B cell (primary cell): ENCODE results near the gene PEX10. TPM values are rescaled to one million over a fixed set of nuclear protein-coding genes. Genes with fewer than 3 reads are reported as not detected.

Source experiments
- ATAC-seq: fragments of 200-7000 bp; cut with Tn5 transposase; one replicate; pipeline ENCODE4 v1.10.0; 2021; ENCODE audit warnings: low read depth, mild to moderate bottlenecking, moderate number of reproducible peaks, moderate library complexity
- CTCF ChIA-PET: fragments of 350-600 bp; sonication (Branson Sonifier 250); formaldehyde crosslinking; loops from one replicate; lab custom pipeline; 2021; ENCODE audit warnings: antibody characterized with exemption, inconsistent platforms; lab: Charles Lee
- POLR2A ChIA-PET: fragments of 350-600 bp; sonication (Branson Sonifier 250); formaldehyde crosslinking; loops from one replicate; lab custom pipeline; 2021; ENCODE audit warnings: antibody characterized with exemption; lab: Charles Lee
- DNase-seq: peaks from one replicate; pipeline ENCODE4 v3.0.0; 2013
- H2AFZ ChIP-seq: 2 replicates; pipeline ENCODE4 v1.6.1; 2012; ENCODE audit warnings: mild to moderate bottlenecking, low read depth, low read length; ENCODE audit not compliant: insufficient read depth, poor library complexity, severe bottlenecking
- H3K27ac ChIP-seq, 2 donors: 1 replicate in 1 of 2; 2 replicates in 1 of 2; pipeline ENCODE4 v1.5.1; 2012 to 2013; ENCODE audit warnings: low read length in 2 of 2, mild to moderate bottlenecking in 2 of 2, moderate library complexity in 1 of 2
- H3K27me3 ChIP-seq, 4 experiments: fragments of 200-600 bp in 1 of 4; sonication (generic) in 1 of 4; replicated peaks in 1 of 4; 1 replicate in 2 of 4; 2 replicates in 2 of 4; pipeline versions ENCODE4 v1.6.1 to v1.7.0; 2013 to 2016; ENCODE audit warnings: low read length in 3 of 4, mild to moderate bottlenecking in 2 of 4, mixed read lengths in 1 of 4, moderate library complexity in 1 of 4; ENCODE audit not compliant: insufficient read depth in 4 of 4, control insufficient read depth in 3 of 4; ENCODE audit errors: control extremely low read depth in 1 of 4
- H3K36me3 ChIP-seq, 2 experiments: replicated peaks in 1 of 2; 1 replicate in 1 of 2; 2 replicates in 1 of 2; pipeline versions ENCODE4 v1.6.1 to v1.7.1; 2013; ENCODE audit warnings: low read length in 1 of 2; ENCODE audit not compliant: insufficient read depth in 2 of 2, control insufficient read depth in 1 of 2; ENCODE audit errors: control extremely low read depth in 1 of 2, extremely low read depth in 1 of 2
- H3K4me1 ChIP-seq, 2 donors: fragments of 200-600 bp in 1 of 2; sonication (generic) in 1 of 2; 1 replicate in 1 of 2; 2 replicates in 1 of 2; pipeline versions ENCODE4 v1.5.1 to v1.6.1; 2013 to 2017; ENCODE audit warnings: low read length in 2 of 2; ENCODE audit not compliant: control insufficient read depth in 2 of 2, insufficient read depth in 2 of 2
- H3K4me2 ChIP-seq: replicated peaks from 2 replicates; pipeline ENCODE3; 2012; ENCODE audit warnings: mild to moderate bottlenecking, low read depth, low read length; ENCODE audit not compliant: poor library complexity, severe bottlenecking
- H3K4me3 ChIP-seq, 5 experiments: fragments of 200-600 bp in 1 of 5; sonication (generic) in 1 of 5; 1 replicate in 3 of 5; 2 replicates in 2 of 5; pipeline versions ENCODE4 v1.5.1 to v1.7.0; 2011 to 2016; ENCODE audit warnings: low read length in 4 of 5, mild to moderate bottlenecking in 4 of 5, low read depth in 2 of 5, control low read depth in 1 of 5, moderate library complexity in 1 of 5; ENCODE audit not compliant: insufficient read depth in 1 of 5; ENCODE audit errors: control extremely low read depth in 1 of 5, extremely low read depth in 1 of 5
- H3K79me2 ChIP-seq: fragments of 200-600 bp; sonication (generic); one replicate; pipeline ENCODE4 v1.6.0; 2016; ENCODE audit warnings: low read length; ENCODE audit not compliant: control insufficient read depth, insufficient read depth
- H3K9ac ChIP-seq: fragments of 200-600 bp; sonication (generic); 2 replicates; pipeline ENCODE4 v1.6.1; 2017; ENCODE audit warnings: mild to moderate bottlenecking, low read length, moderate library complexity
- H3K9me3 ChIP-seq, 3 donors: one replicate each; pipeline versions ENCODE4 v1.6.1 to v1.7.1; 2013; ENCODE audit warnings: low read length in 2 of 3; ENCODE audit not compliant: control insufficient read depth in 2 of 3, insufficient read depth in 1 of 3; ENCODE audit errors: control extremely low read depth in 1 of 3
- H4K20me1 ChIP-seq: 2 replicates; pipeline ENCODE4 v1.6.0; 2012; ENCODE audit warnings: mild to moderate bottlenecking, low read length; ENCODE audit not compliant: insufficient read depth, control insufficient read depth, poor library complexity, severe bottlenecking
- H3K27ac Mint-ChIP-seq: one replicate; pipeline ENCODE4 v1.8.0; 2021; ENCODE audit warnings: mixed read lengths
- H3K27me3 Mint-ChIP-seq: one replicate; pipeline ENCODE4 v1.8.0; 2021; ENCODE audit warnings: mixed read lengths
- H3K4me1 Mint-ChIP-seq: one replicate; pipeline ENCODE4 v1.8.0; 2021; ENCODE audit warnings: mixed read lengths
- H3K4me3 Mint-ChIP-seq: one replicate; pipeline ENCODE4 v1.8.0; 2021; ENCODE audit warnings: mixed read lengths
- H3K9me3 Mint-ChIP-seq: one replicate; pipeline ENCODE4 v1.8.0; 2022; ENCODE audit warnings: mixed read lengths; ENCODE audit not compliant: insufficient read depth
- EZH2 ChIP-seq: IDR thresholded peaks from 2 replicates; pipeline ENCODE4 v1.6.1; 2012; ENCODE audit warnings: borderline replicate concordance, low read depth, mild to moderate bottlenecking, moderate library complexity, low read length; ENCODE audit not compliant: insufficient read depth, poor library complexity, severe bottlenecking
- WGBS: methylation state at CpG from one replicate; pipeline ENCODE4 v1.1.5; 2013; ENCODE audit warnings: missing lambda C conversion rate; ENCODE audit not compliant: insufficient coverage; 5-methylcytosine and 5-hydroxymethylcytosine counted together
- intact Hi-C: fragments of 100-400 bp; cut with micrococcal nuclease; formaldehyde crosslinking; loops from one replicate; pipeline ENCODE4 v1.10.0; 2022
- polyA plus RNA-seq: library from polyadenylated mRNA; depleted of rRNA; stranded (reverse); fragments of >200 nt; gene quantifications from 2 replicates; pipeline ENCODE4 v1.2.3, GENCODE V29; 2012
- total RNA-seq, 2 donors: library from RNA; stranded (reverse); fragments of 120-200 nt in 1 of 2; gene quantifications; 1 replicate in 1 of 2; 2 replicates in 1 of 2; pipeline versions ENCODE4 v1.2.3 to v1.2.4, GENCODE V29; 2013 to 2022
- TF ChIP-seq, protein P1 (sequence below): fragments of 200-600 bp; IDR thresholded peaks from one replicate; pipeline ENCODE4 v1.8.0; 2022; ENCODE audit warnings: antibody characterized with exemption, mild to moderate bottlenecking

Gene PEX10
- total and polyA plus RNA-seq, 2 donors (not counting 1 experiment from before 2014, with no cell fraction given): 13.5 to 18.4 TPM

DNA sequence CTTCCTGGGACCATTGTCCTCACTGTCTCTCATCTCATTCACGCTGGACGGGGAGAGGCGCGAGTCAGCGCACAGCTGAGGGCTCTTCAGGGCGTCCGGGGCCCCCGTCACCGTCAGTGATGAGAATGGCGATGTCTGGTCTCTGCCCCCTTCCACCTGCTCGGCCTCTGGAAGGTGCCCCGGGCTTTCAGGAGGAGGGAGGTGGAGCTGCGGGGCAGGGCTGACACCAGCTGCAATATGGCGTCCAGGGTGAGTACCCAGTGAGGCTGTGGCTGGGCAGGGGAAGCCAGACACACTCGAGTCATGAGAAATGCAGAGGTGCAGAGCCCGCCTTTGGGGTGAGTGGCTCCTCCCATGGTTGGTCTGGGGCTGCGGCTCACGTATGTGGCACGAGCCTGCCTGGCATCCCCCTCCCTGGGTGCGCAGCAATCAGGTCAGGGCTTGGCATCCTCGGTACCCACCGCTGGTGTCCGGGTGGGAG lies 36.1 kb downstream of the PEX10 start:
- H3K27me3 Mint-ChIP-seq: no peaks in the 10 kb centered on the region
- Histone ChIP-seq H4K20me1 (no peaks in the 10 kb centered on the region), H3K4me3 (no peak overlapping the region), H3K36me3 (no peaks in the 10 kb centered on the region), H3K4me2 (no peak overlapping the region), H2AFZ (no peak overlapping the region), H3K9ac (no peak overlapping the region), H3K9me3 (peaks cover 0 to 13% (median 2%) of the 10 kb centered on the region in 3 donors), H3K4me1 (peaks cover 24 to 38% of the 10 kb centered on the region in 2 donors), H3K27me3 (no peaks in the 10 kb centered on the region), H3K79me2 (no peaks in the 10 kb centered on the region), H3K27ac (no peak overlapping the region)
- no peak overlapping the region for H3K4me3 Mint-ChIP-seq
- no peak overlapping the region for H3K27ac Mint-ChIP-seq
- peaks cover 27% of the 10 kb centered on the region for H3K4me1 Mint-ChIP-seq
- TF ChIP-seq, protein P1, sequence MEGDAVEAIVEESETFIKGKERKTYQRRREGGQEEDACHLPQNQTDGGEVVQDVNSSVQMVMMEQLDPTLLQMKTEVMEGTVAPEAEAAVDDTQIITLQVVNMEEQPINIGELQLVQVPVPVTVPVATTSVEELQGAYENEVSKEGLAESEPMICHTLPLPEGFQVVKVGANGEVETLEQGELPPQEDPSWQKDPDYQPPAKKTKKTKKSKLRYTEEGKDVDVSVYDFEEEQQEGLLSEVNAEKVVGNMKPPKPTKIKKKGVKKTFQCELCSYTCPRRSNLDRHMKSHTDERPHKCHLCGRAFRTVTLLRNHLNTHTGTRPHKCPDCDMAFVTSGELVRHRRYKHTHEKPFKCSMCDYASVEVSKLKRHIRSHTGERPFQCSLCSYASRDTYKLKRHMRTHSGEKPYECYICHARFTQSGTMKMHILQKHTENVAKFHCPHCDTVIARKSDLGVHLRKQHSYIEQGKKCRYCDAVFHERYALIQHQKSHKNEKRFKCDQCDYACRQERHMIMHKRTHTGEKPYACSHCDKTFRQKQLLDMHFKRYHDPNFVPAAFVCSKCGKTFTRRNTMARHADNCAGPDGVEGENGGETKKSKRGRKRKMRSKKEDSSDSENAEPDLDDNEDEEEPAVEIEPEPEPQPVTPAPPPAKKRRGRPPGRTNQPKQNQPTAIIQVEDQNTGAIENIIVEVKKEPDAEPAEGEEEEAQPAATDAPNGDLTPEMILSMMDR: no peak
- TF ChIP-seq EZH2: no peak
- no peaks in the 10 kb centered on the region for H3K9me3 Mint-ChIP-seq
- 94% methylated on average over 23 of the region's 23 CpGs for WGBS
- intact Hi-C loops: no loop called here
- POLR2A ChIA-PET: no interaction called here
- ATAC-seq (no peak), DNase-seq (no peak)
- CTCF ChIA-PET: interaction anchor here (0.6 to 12.5 kb wide), 2 partner anchors 68 to 182 kb away, joined by 3 to 295 read pairs; partner anchors contain the start of gene FAAP20

DNA sequence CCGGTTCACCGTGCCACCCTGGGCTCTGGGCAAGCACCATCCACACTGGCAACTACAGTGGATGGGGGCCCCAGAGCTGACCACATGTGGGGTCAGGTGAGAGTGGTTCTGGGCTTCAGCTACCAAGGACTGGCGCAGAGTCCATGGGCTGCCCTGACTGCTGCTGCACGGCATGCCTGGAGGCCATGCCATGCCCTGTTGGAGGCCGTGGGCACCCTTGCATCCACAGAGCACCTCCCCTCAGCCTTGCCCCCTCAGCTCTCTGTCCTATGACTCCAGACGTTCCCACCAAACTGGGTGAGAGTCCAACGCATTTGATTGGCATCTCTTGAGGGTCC lies 36.5 kb downstream of the PEX10 start:
- ChIA-PET CTCF (interaction anchor here (0.6 to 12.5 kb wide), 2 partner anchors 67 to 181 kb away, joined by 3 to 295 read pairs; partner anchors contain the start of gene FAAP20), POLR2A (no interaction called here)
- no peak overlapping the region for H2AFZ ChIP-seq
- H3K4me3 ChIP-seq: no peak overlapping the region
- no peaks in the 10 kb centered on the region for H4K20me1 ChIP-seq
- peaks cover 0 to 13% (median 2%) of the 10 kb centered on the region in 3 donors for H3K9me3 ChIP-seq
- H3K4me3 Mint-ChIP-seq: no peak overlapping the region
- ATAC-seq (no peak), DNase-seq (no peak)
- 81% methylated on average over 7 of the region's 7 CpGs for WGBS
- peaks cover 27% of the 10 kb centered on the region for H3K4me1 Mint-ChIP-seq
- H3K36me3 ChIP-seq: no peaks in the 10 kb centered on the region
- H3K79me2 ChIP-seq: no peaks in the 10 kb centered on the region
- no peaks in the 10 kb centered on the region for H3K9me3 Mint-ChIP-seq
- no peaks in the 10 kb centered on the region for H3K27me3 ChIP-seq
- no peak overlapping the region for H3K9ac ChIP-seq
- no peak overlapping the region for H3K4me2 ChIP-seq
- peaks cover 22 to 34% of the 10 kb centered on the region in 2 donors for H3K4me1 ChIP-seq
- H3K27ac Mint-ChIP-seq: no peak overlapping the region
- intact Hi-C loops: no loop called here
- TF ChIP-seq, protein P1: no peak
- no peak for TF ChIP-seq EZH2
- no peak overlapping the region for H3K27ac ChIP-seq
- no peaks in the 10 kb centered on the region for H3K27me3 Mint-ChIP-seq
